Fibroblast of pulmonary artery (primary cell): ENCODE measurements around the gene AIRE.

ENCODE experiments used
- DNase-seq: peaks from one replicate; pipeline ENCODE4 v3.0.0-alpha.2; 2010; ENCODE audit warnings: low read depth
- H3K4me3 ChIP-seq: replicated peaks from 2 replicates; pipeline ENCODE4 v1.5.1; 2011; ENCODE audit warnings: low read depth, mild to moderate bottlenecking, control low read depth, low read length, moderate library complexity
- TF ChIP-seq, protein P1 (sequence below): IDR thresholded peaks from 2 replicates; pipeline ENCODE4 v1.5.1; 2011; ENCODE audit warnings: mild to moderate bottlenecking, control low read depth, low read length, inconsistent platforms; ENCODE audit errors: missing control alignments

AIRE gene

GRCh38 chr21:44317871-44318270 is 32.2 kb downstream of the AIRE start:
- H3K4me3 ChIP-seq: no peak overlapping the region
- DNase-seq: no peak
- TF ChIP-seq, protein P1, sequence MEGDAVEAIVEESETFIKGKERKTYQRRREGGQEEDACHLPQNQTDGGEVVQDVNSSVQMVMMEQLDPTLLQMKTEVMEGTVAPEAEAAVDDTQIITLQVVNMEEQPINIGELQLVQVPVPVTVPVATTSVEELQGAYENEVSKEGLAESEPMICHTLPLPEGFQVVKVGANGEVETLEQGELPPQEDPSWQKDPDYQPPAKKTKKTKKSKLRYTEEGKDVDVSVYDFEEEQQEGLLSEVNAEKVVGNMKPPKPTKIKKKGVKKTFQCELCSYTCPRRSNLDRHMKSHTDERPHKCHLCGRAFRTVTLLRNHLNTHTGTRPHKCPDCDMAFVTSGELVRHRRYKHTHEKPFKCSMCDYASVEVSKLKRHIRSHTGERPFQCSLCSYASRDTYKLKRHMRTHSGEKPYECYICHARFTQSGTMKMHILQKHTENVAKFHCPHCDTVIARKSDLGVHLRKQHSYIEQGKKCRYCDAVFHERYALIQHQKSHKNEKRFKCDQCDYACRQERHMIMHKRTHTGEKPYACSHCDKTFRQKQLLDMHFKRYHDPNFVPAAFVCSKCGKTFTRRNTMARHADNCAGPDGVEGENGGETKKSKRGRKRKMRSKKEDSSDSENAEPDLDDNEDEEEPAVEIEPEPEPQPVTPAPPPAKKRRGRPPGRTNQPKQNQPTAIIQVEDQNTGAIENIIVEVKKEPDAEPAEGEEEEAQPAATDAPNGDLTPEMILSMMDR: no peak

DNA sequence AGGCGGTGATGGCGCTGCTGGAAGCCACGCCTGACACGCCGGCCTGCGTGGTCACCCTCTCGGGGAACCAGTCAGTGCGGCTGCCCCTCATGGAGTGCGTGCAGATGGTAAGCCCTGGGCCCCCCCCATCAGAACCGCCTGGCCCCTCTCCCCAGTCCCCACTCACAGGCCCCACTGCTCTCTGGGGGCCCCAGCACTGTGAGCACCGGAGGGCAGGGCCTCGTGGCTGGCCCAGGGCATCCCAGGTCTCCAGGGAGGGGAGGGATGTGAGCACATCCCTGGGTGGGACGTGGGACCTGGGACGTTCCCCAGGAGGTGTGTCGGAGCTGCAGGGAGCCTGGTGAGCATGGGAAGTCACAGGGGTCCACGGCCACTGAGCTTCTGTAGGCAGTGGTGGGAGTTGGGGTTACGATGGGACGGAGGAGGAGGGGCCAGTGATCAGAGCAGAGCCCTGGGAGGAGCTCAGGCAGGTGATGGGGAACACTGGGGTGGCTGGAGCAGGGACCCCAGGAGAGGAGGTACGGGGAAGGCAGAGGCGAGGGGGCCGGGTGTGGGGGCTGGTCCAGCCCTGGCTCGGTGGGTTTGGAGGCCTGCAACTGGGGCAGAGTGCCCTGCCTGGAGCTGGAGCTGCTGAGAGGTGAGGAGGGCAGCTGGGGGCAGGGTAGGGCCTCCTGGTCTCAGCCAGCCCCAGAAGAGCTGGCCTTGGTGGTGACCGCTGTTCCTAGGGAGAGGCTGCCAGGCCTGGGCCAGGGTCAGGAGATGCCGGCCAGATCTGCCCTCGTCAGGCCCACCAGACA is 33.0 kb downstream of the AIRE start:
- H3K4me3 ChIP-seq: no peak overlapping the region
- DNase-seq: no peak
- TF ChIP-seq, protein P1: no peak

DNA sequence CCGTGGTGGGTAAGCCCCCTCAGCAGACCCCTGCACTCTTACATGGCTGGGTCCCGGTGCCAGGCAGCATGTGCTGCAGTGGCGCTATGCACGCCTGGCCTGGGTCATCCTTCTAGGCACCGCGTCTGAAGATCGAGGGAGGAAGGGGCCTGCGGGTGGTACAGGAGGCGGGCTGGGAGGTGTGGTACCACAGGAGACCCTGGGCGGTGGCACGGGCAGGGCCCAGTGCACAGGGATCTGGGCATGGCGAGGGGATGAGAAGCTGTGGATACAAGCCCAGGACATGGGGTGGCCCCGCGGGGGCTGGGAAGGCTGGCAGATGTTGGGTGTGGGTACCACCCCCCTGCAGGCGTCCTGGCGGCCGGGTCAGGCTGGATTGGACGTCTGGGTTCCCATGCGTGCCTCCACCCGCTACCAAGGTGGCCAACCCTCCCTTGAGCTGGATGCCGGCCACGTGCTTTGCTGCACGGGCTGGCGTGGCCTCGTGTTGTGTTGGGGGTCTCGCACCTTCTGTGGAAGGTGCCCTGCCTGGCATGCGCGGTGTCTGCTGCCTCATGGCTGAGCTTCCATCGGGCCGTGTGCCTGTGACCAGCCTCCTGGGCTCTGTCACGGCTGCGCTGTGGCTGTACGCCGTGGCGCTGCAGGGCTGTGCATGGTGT is 33.9 kb downstream of the AIRE start:
- DNase-seq: no peak
- H3K4me3 ChIP-seq: no peak overlapping the region
- TF ChIP-seq, protein P1: no peak

GRCh38 chr21:44320847-44321246 is 35.2 kb downstream of the AIRE start:
- no peak overlapping the region for H3K4me3 ChIP-seq
- TF ChIP-seq, protein P1: no peak
- DNase-seq: no peak

DNA sequence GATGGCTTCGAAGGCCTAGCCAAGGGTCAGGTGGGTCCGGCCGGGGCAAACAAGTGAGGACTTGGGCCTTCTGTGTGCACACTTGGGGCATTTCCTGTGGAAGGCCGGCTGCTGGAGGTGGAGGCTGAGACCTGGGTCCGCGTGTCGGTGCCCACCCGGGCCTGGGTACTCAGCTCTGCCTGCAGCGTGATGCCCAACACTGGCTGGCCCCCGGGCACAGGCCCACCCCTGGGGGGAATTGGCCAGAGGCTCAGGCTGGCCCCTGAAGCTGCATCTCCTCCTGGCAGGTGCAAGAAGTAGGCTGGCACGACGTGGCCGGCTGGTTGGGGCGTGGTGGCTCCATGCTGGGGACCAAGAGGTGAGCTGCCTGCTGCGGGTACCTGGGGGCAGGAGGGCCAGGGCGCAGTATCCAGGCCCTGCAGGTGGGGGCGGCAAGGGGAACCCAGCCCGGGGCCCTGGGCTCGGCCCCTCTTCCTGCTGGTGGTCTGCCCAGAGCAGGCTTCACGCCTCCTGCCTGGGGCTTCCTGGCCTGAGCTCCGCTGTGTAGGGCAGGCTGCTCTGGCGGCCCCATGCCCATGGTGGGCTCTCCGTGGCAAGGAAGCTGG is 36.3 kb downstream of the AIRE start:
- DNase-seq: no peak
- H3K4me3 ChIP-seq: no peak overlapping the region
- TF ChIP-seq, protein P1: no peak

DNA sequence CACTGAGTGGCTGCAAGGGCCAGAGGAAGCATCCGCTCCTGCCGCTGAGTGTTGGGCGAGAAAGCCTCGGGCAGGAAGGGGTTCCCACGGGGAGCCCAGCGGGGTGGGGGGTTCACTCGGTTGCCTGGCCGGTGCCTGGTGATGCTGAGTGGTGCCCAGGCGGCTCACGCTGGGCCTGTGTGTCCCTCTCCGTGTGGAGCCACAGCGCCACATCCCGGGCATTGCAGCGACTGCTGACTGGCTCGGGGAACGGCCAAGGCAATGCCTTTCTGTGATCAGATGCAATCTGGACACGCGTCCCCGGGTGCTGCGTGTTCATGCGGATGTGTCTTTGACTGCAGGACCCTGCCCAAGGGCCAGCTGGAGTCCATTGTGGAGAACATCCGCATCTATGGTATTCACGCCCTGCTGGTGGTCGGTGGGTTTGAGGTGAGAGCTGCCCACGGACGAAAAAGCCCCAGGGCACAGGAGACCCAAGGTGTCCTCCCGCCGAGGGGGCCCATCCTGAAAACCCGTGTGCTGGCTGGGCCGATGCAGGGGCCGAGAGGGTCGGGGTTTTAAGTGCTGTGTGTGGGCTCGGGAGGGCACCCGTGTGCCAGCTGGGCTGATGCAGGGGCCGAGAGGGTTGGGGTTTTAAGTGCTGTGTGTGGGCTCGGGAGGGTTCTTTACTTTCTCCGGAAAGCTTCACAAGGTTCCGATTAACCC is 37.1 kb downstream of the AIRE start:
- no peak for DNase-seq
- no peak overlapping the region for H3K4me3 ChIP-seq
- TF ChIP-seq, protein P1: no peak
